ENCODE data around the gene TMCO4.

- TF ChIP-seq CTCF (IDR thresholded peaks at IDR 0.05; ENCODE audit: insufficient read depth, low read depth, low read length) (no peak), EZH2 (IDR thresholded peaks at IDR 0.05; ENCODE audit: insufficient read depth, low read length) (no peak)
These were observed 49.4 kb downstream of the TMCO4 start for GRCh38 chr1:19750101-19750881.
